ENCODE results near the gene GRB10. TPM values are rescaled to one million over a fixed set of nuclear protein-coding genes. Genes with fewer than 3 reads are reported as not detected.
A peak's percentile ranks its signal among the peaks of the same experiment; 100 is the strongest.

GRB10 gene
- total RNA-seq, 4 donors from 2014 or later = 3.5 to 35.1 (median 9.2) TPM

DNA sequence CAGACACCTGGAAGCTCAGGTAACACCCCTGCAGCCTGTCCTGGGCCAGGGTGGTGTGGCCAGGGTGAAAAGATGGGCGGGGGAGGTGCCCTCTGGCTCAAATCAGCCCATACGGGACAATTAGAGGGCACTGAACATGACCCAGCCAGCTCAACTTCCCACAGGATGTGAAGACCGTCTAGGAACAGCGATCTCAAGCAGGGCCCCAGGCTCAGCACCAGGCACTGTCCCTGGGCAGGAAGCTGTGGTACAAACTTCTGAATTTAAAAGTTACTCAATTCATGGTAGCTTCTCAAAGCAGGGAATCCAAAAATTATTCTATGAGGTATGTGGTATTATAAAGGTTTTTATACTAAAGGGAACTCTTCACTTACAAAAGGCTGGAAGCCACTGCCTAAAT is 5.1 kb upstream of the GRB10 start:
- H3K9me3 ChIP-seq = peaks cover 0 to 7% (median 0%) of the 10 kb centered on the region in 3 donors
- DNase-seq = no peak
- no peak overlapping the region for H3K4me3 ChIP-seq
- peaks cover 3 to 45% (median 5%) of the 10 kb centered on the region in 3 donors for H3K4me1 ChIP-seq
- H3K27me3 ChIP-seq = peaks cover 0 to 20% (median 0%) of the 10 kb centered on the region in 4 donors
- no peak for TF ChIP-seq POLR2A (IDR thresholded peaks at IDR 0.05)
- TF ChIP-seq, protein P1, sequence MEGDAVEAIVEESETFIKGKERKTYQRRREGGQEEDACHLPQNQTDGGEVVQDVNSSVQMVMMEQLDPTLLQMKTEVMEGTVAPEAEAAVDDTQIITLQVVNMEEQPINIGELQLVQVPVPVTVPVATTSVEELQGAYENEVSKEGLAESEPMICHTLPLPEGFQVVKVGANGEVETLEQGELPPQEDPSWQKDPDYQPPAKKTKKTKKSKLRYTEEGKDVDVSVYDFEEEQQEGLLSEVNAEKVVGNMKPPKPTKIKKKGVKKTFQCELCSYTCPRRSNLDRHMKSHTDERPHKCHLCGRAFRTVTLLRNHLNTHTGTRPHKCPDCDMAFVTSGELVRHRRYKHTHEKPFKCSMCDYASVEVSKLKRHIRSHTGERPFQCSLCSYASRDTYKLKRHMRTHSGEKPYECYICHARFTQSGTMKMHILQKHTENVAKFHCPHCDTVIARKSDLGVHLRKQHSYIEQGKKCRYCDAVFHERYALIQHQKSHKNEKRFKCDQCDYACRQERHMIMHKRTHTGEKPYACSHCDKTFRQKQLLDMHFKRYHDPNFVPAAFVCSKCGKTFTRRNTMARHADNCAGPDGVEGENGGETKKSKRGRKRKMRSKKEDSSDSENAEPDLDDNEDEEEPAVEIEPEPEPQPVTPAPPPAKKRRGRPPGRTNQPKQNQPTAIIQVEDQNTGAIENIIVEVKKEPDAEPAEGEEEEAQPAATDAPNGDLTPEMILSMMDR (IDR thresholded peaks at IDR 0.05) = no peak
- no peaks in the 10 kb centered on the region for H3K36me3 ChIP-seq
- H3K27ac ChIP-seq = no peak overlapping the region
- intact Hi-C loops (cut with DNase I) = loop anchor here (10.0 kb wide), 1 partner anchor 277 kb away; no protein-coding TSS in a partner anchor
- WGBS, 2 donors = 79% methylated on average over 4 of the region's 4 CpGs; no CpG with 5 or more reads in 1 of the 2 donors

GRCh38 chr7:50785346-50785745 is 2.6 kb upstream of the GRB10 start:
- H3K9me3 ChIP-seq = peaks cover 0 to 7% (median 0%) of the 10 kb centered on the region in 3 donors
- no peak overlapping the region for H3K27ac ChIP-seq
- DNase-seq = no peak
- peaks cover 3 to 42% (median 11%) of the 10 kb centered on the region in 3 donors for H3K4me1 ChIP-seq
- TF ChIP-seq, protein P1 (IDR thresholded peaks at IDR 0.05) = no peak
- no peak for TF ChIP-seq POLR2A (IDR thresholded peaks at IDR 0.05)
- WGBS, 2 donors = 95% methylated on average over 2 of the region's 6 CpGs; no CpG with 5 or more reads in 1 of the 2 donors
- H3K4me3 ChIP-seq = no peak overlapping the region
- peaks cover 0 to 8% (median 0%) of the 10 kb centered on the region in 4 donors for H3K27me3 ChIP-seq
- H3K36me3 ChIP-seq = no peaks in the 10 kb centered on the region
- intact Hi-C loops (cut with DNase I) = loop anchor here (10.0 kb wide), 1 partner anchor 279 kb away; no protein-coding TSS in a partner anchor

DNA sequence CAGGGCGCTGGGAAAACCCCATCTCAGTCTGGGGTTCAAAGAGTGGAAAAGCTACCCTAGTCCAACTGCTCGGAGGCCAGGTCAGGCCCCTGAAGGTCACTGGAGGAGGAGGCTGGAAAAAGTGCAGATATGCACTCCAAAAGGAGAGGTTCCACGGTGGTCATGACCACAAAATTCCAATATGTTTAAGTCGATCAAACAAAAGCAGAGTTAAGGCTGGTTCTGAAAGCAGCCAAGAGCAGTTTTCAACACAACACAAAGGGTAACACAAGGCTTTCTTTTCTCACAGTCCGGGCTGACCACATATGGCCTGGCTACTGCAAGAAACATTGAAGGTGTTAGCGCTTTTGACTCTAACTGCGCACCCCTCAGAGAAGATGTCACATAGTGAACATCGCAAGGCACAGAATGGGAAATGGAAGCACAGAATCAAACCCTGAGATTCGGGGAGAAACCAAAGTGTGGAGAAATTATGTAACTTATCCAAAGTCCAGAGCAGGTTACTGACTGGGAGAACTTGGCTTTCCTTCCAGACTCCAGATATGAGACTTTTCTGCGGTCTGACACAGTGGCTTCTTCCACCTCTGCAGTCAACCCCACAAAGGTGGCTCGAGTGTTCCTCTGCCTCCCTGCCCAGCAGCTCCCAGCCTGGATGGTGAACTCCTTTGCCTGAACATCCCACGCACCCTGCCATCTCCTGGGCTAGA is 1.3 kb upstream of the GRB10 start:
- peaks cover 3 to 35% (median 11%) of the 10 kb centered on the region in 3 donors for H3K4me1 ChIP-seq

GRCh38 chr7:50783303-50783702 is 607 bp upstream of the GRB10 start:
- intact Hi-C loops (cut with DNase I) = loop anchor here (10.0 kb wide), 1 partner anchor 281 kb away; no protein-coding TSS in a partner anchor
- H3K36me3 ChIP-seq = no peaks in the 10 kb centered on the region
- peaks cover 0 to 8% (median 0%) of the 10 kb centered on the region in 4 donors for H3K27me3 ChIP-seq
- DNase-seq = no peak
- TF ChIP-seq, protein P1 (IDR thresholded peaks at IDR 0.05) = no peak
- no peak for TF ChIP-seq POLR2A (IDR thresholded peaks at IDR 0.05)
- H3K9me3 ChIP-seq = peaks cover 0 to 2% (median 0%) of the 10 kb centered on the region in 3 donors
- H3K27ac ChIP-seq = no peak overlapping the region
- H3K4me1 ChIP-seq = peaks cover 3 to 35% (median 11%) of the 10 kb centered on the region in 3 donors
- WGBS, 2 donors = 55 to 71% methylated on average over 7 of the region's 7 CpGs
- H3K4me3 ChIP-seq = peak overlapping the region in 2 of 4 donors; percentile 54 to 71

More for the DNA sequence above, 1.3 kb upstream of the GRB10 start:
- H3K27ac ChIP-seq = no peak overlapping the region
- H3K36me3 ChIP-seq = no peaks in the 10 kb centered on the region
- 82 to 94% methylated on average over 9 to 12 of the region's 12 CpGs for WGBS, 2 donors
- no peak for TF ChIP-seq POLR2A (IDR thresholded peaks at IDR 0.05)
- TF ChIP-seq, protein P1 (IDR thresholded peaks at IDR 0.05) = no peak
- peaks cover 0 to 7% (median 0%) of the 10 kb centered on the region in 3 donors for H3K9me3 ChIP-seq
- no peak for DNase-seq
- H3K4me3 ChIP-seq = no peak overlapping the region
- intact Hi-C loops (cut with DNase I) = loop anchor here (10.0 kb wide), 1 partner anchor 281 kb away; no protein-coding TSS in a partner anchor
- H3K27me3 ChIP-seq = peaks cover 0 to 8% (median 0%) of the 10 kb centered on the region in 4 donors
